ENCODE measurements around the gene EML1.
"Not testable (repeated sequence)": the region's sequence is repeated elsewhere in the genome, so short reads cannot be mapped to it uniquely, and the experiment has no call there.

Gene EML1

GRCh38 chr14:99755629-99756603, 37.3 kb upstream of the EML1 start:
- peak; percentile 94 for DNase-seq (ENCODE audit: low spot score)

- DNase-seq (ENCODE audit: low spot score), result no peak
Observed at GRCh38 chr14:99756796-99757195, 36.4 kb upstream of the EML1 start.

GRCh38 chr14:99757331-99758070, 35.7 kb upstream of the EML1 start:
- peak; percentile 75 for DNase-seq (ENCODE audit: low spot score)

GRCh38 chr14:99758121-99758821, 34.9 kb upstream of the EML1 start:
- peak; percentile 87 for DNase-seq (ENCODE audit: low spot score)

GRCh38 chr14:99758872-99759545, 34.2 kb upstream of the EML1 start:
- DNase-seq (ENCODE audit: low spot score), result no peak

GRCh38 chr14:99759546-99759925, 33.7 kb upstream of the EML1 start:
- DNase-seq (ENCODE audit: low spot score), result no peak

- no peak for DNase-seq (ENCODE audit: low spot score)
Observed at GRCh38 chr14:99760817-99761216, 32.4 kb upstream of the EML1 start.

GRCh38 chr14:99762911-99763310, 30.3 kb upstream of the EML1 start:
- not testable (repeated sequence) for DNase-seq (ENCODE audit: low spot score)

GRCh38 chr14:99763527-99764221, 29.5 kb upstream of the EML1 start:
- no peak for DNase-seq (ENCODE audit: low spot score)

- no peak for DNase-seq (ENCODE audit: low spot score)
Observed at GRCh38 chr14:99764222-99764706, 28.9 kb upstream of the EML1 start.

- DNase-seq (ENCODE audit: low spot score), result peak; percentile 71
Observed at GRCh38 chr14:99768381-99768780, 24.8 kb upstream of the EML1 start.

- no peak for DNase-seq (ENCODE audit: low spot score)
Observed at GRCh38 chr14:99769123-99769522, 24.1 kb upstream of the EML1 start.

GRCh38 chr14:99769799-99770198, 23.4 kb upstream of the EML1 start:
- DNase-seq (ENCODE audit: low spot score), result no peak

GRCh38 chr14:99772371-99773283, 20.6 kb upstream of the EML1 start:
- peak; percentile 47 for DNase-seq (ENCODE audit: low spot score)

- no peak for DNase-seq (ENCODE audit: low spot score)
Observed at GRCh38 chr14:99773521-99774497, 19.4 kb upstream of the EML1 start.

GRCh38 chr14:99774556-99775307, 18.5 kb upstream of the EML1 start:
- peak; percentile 40 for DNase-seq (ENCODE audit: low spot score)

GRCh38 chr14:99775351-99775750, 17.9 kb upstream of the EML1 start:
- DNase-seq (ENCODE audit: low spot score), result no peak

GRCh38 chr14:99777951-99778350, 15.3 kb upstream of the EML1 start:
- no peak for DNase-seq (ENCODE audit: low spot score)

Measured in AG20443 (cell line).